BLaER1 (cell line): ENCODE data around the gene CAP2.

Experiments
- H3K27ac ChIP-seq: shearing (Covaris generic); formaldehyde crosslinking; 2 replicates; pipeline ENCODE4 v1.8.1; 2022
- H3K27me3 ChIP-seq: shearing (Covaris generic); formaldehyde crosslinking; 2 replicates; pipeline ENCODE4 v1.8.1; 2022
- H3K36me3 ChIP-seq: shearing (Covaris generic); formaldehyde crosslinking; 2 replicates; pipeline ENCODE4 v1.8.1; 2022
- H3K4me1 ChIP-seq: shearing (Covaris generic); formaldehyde crosslinking; 2 replicates; pipeline ENCODE4 v1.8.1; 2022
- H3K4me2 ChIP-seq: shearing (Covaris generic); formaldehyde crosslinking; 2 replicates; pipeline ENCODE4 v1.8.1; 2022
- H3K4me3 ChIP-seq: shearing (Covaris generic); formaldehyde crosslinking; 2 replicates; pipeline ENCODE4 v1.8.1; 2022
- H3K9ac ChIP-seq: shearing (Covaris generic); formaldehyde crosslinking; 2 replicates; pipeline ENCODE4 v1.8.1; 2022
- H3K9me3 ChIP-seq: shearing (Covaris generic); formaldehyde crosslinking; 2 replicates; pipeline ENCODE4 v1.8.1; 2022
- H4K20me1 ChIP-seq: shearing (Covaris generic); formaldehyde crosslinking; 2 replicates; pipeline ENCODE4 v1.8.1; 2022
- Cebpa-rat ChIP-seq: shearing (Covaris generic); IDR thresholded peaks from 2 replicates; pipeline ENCODE4 v1.8.1; 2022

The CAP2 gene

GRCh38 chr6:17504005-17504404, 110.6 kb downstream of the CAP2 start:
- H3K27ac ChIP-seq, result no peak overlapping the region
- TF ChIP-seq Cebpa-rat, result no peak
- no peaks in the 10 kb centered on the region for H3K9me3 ChIP-seq
- no peaks in the 10 kb centered on the region for H3K36me3 ChIP-seq
- no peak overlapping the region for H3K4me3 ChIP-seq
- H3K4me1 ChIP-seq, result no peaks in the 10 kb centered on the region
- H3K4me2 ChIP-seq, result no peak overlapping the region
- H3K27me3 ChIP-seq, result no peaks in the 10 kb centered on the region
- H3K9ac ChIP-seq, result no peak overlapping the region
- H4K20me1 ChIP-seq, result no peaks in the 10 kb centered on the region

- Histone ChIP-seq H3K27me3 (no peaks in the 10 kb centered on the region), H3K27ac (no peak overlapping the region), H3K4me1 (no peaks in the 10 kb centered on the region), H3K9me3 (no peaks in the 10 kb centered on the region), H3K36me3 (no peaks in the 10 kb centered on the region), H4K20me1 (no peaks in the 10 kb centered on the region), H3K4me2 (no peak overlapping the region), H3K4me3 (no peak overlapping the region), H3K9ac (no peak overlapping the region)
- TF ChIP-seq Cebpa-rat, result no peak
Measured at GRCh38 chr6:17505062-17505476, 111.7 kb downstream of the CAP2 start.

DNA sequence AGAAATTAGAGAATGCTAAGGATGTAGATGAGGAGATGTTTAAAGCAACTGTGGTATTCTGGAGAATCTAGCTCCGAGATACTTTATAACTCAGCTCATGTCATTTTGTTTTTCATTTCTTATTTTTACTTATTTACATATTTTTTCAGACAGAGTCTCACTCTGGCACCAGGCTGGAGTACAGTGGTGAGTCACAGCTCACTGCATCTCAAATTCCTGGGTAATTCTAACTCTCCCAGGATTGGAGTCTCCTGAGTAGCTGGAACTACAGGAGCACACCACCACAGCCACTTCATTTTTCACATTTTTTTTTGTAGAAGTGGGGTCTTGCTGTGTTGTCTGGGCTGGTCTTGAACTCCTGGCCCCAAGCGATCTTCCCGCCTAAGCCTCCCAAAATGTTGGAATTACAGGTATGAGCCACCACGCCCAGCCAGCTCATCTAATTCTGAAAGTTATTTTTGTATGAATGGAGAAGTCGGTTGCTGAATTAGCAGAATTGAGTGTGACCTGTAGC, 112.4 kb downstream of the CAP2 start:
- Histone ChIP-seq H3K27ac (no peak overlapping the region), H4K20me1 (no peaks in the 10 kb centered on the region), H3K9ac (no peak overlapping the region), H3K4me3 (no peak overlapping the region), H3K4me2 (no peak overlapping the region), H3K9me3 (no peaks in the 10 kb centered on the region), H3K36me3 (no peaks in the 10 kb centered on the region), H3K4me1 (no peaks in the 10 kb centered on the region), H3K27me3 (no peaks in the 10 kb centered on the region)
- TF ChIP-seq Cebpa-rat, result no peak

DNA sequence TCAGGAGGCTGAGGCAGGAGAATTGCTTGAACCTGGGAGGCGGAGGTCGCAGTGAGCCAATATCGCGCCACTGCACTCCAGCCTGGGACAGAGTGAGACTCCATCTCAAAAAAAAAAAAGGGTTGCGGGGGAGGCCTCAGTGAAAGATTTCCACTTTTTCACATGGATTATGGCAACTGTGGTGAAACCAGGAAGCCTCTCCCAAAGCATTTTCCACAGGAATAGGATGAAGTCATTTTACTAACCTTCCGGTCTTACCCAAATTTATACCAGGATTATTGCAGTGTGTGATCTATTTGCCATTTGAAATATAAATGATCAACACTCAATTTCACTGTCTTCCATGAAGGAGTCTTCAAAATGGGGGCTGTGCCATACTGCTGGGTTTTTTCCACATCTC, 113.1 kb downstream of the CAP2 start:
- Histone ChIP-seq H3K9ac (no peak overlapping the region), H3K4me3 (no peak overlapping the region), H3K4me1 (no peaks in the 10 kb centered on the region), H3K27ac (no peak overlapping the region), H3K36me3 (no peaks in the 10 kb centered on the region), H3K4me2 (no peak overlapping the region), H3K27me3 (no peaks in the 10 kb centered on the region), H4K20me1 (no peaks in the 10 kb centered on the region), H3K9me3 (no peaks in the 10 kb centered on the region)
- no peak for TF ChIP-seq Cebpa-rat

GRCh38 chr6:17506962-17507361, 113.6 kb downstream of the CAP2 start:
- no peak for TF ChIP-seq Cebpa-rat
- Histone ChIP-seq H3K9me3 (no peaks in the 10 kb centered on the region), H3K9ac (no peak overlapping the region), H3K36me3 (no peaks in the 10 kb centered on the region), H3K4me2 (no peak overlapping the region), H3K27me3 (no peaks in the 10 kb centered on the region), H3K27ac (no peak overlapping the region), H3K4me3 (no peak overlapping the region), H3K4me1 (no peaks in the 10 kb centered on the region), H4K20me1 (no peaks in the 10 kb centered on the region)

- Histone ChIP-seq H3K9ac (no peak overlapping the region), H3K27ac (no peak overlapping the region)
Measured at GRCh38 chr6:17511084-17511483, 117.7 kb downstream of the CAP2 start.

DNA sequence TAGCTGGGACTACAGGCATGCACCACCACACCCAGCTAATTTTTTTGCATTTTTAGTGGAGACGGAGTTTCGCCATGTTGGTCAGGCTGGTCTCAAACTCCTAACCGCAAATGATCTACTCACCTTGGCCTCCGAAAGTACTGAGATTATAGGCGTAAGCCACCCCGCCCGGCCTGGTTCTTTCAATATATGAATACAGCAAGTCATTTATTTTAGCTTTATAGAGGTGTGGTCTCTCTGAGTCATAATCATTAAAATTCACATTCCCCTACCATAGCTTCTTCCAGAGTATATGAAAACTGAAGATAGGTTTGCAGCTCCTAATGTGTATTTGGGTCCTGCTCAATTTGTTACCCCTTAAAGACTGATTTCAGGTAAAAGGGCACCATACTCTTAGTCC, 118.2 kb downstream of the CAP2 start:
- Histone ChIP-seq H3K9ac (no peak overlapping the region), H3K4me3 (no peak overlapping the region), H3K9me3 (0 out of 2 replicates have a peak, but pooled peaks cover 7% of the 10 kb centered on the region), H3K27ac (no peak overlapping the region), H3K27me3 (no peaks in the 10 kb centered on the region), H3K4me2 (no peak overlapping the region), H3K4me1 (peaks cover 7% of the 10 kb centered on the region; the same call in 1 of the 2 replicates), H4K20me1 (no peaks in the 10 kb centered on the region), H3K36me3 (peaks cover 12% of the 10 kb centered on the region; the same call in 1 of the 2 replicates)
- TF ChIP-seq Cebpa-rat, result no peak

More at GRCh38 chr6:17511084-17511483, 117.7 kb downstream of the CAP2 start:
- Histone ChIP-seq H4K20me1 (no peaks in the 10 kb centered on the region), H3K4me3 (no peak overlapping the region), H3K4me2 (no peak overlapping the region), H3K4me1 (peaks cover 7% of the 10 kb centered on the region; the same call in 1 of the 2 replicates), H3K27me3 (no peaks in the 10 kb centered on the region), H3K36me3 (peaks cover 12% of the 10 kb centered on the region; the same call in 1 of the 2 replicates), H3K9me3 (0 out of 2 replicates have a peak, but pooled peaks cover 7% of the 10 kb centered on the region)
- TF ChIP-seq Cebpa-rat, result no peak

DNA sequence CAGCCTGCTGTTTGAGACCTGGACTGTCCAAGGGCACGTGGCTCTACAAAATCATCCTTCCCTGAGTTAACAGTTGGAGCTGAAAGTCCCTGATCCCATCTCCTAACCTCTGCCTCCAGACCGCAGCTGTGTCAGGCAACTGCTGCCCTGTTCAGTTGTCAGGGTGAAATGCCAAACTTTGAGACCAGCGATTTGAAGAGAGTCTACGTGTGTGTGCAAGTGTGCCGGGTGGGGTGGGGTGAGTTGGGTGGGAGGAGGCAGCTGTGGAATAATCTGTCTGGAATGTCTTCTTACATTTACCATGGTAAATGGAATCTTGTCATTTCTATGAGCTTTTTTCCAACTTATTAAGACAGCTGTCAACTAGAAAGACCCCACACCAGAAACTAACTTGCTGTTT, 125.7 kb downstream of the CAP2 start:
- Histone ChIP-seq H3K4me3 (no peak overlapping the region), H3K27ac (no peak overlapping the region), H3K27me3 (no peaks in the 10 kb centered on the region), H3K36me3 (peaks cover 9% of the 10 kb centered on the region; the same call in 1 of the 2 replicates), H3K9ac (no peak overlapping the region), H3K9me3 (0 out of 2 replicates have a peak, but pooled peaks cover 7% of the 10 kb centered on the region), H3K4me2 (no peak overlapping the region), H3K4me1 (no peaks in the 10 kb centered on the region), H4K20me1 (no peaks in the 10 kb centered on the region)
- TF ChIP-seq Cebpa-rat, result no peak

DNA sequence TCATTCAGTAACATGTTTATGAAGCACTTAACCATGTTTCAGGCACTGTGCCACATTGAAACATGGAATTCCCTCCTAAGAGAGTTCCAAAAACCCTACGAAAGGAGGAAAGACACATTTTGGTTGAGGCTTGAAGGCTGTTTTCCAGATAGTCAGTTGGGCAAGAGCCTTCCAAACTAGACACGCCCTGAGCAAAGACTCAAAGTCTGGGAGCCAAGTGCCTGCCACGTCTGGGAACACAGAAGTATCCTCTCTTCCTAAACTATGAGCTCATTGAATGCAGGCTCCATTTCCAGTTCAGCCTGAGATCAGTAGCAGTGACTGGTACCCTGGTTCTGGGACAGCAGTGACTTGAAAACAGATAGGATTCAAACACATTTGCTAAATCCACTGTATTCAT, 132.2 kb downstream of the CAP2 start:
- Histone ChIP-seq H3K9ac (no peak overlapping the region), H4K20me1 (no peaks in the 10 kb centered on the region), H3K9me3 (0 out of 2 replicates have a peak, but pooled peaks cover 8% of the 10 kb centered on the region), H3K27ac (no peak overlapping the region), H3K27me3 (no peaks in the 10 kb centered on the region), H3K4me3 (no peak overlapping the region), H3K36me3 (no peaks in the 10 kb centered on the region), H3K4me1 (peaks cover 6% of the 10 kb centered on the region; the same call in 1 of the 2 replicates), H3K4me2 (no peak overlapping the region)
- no peak for TF ChIP-seq Cebpa-rat

DNA sequence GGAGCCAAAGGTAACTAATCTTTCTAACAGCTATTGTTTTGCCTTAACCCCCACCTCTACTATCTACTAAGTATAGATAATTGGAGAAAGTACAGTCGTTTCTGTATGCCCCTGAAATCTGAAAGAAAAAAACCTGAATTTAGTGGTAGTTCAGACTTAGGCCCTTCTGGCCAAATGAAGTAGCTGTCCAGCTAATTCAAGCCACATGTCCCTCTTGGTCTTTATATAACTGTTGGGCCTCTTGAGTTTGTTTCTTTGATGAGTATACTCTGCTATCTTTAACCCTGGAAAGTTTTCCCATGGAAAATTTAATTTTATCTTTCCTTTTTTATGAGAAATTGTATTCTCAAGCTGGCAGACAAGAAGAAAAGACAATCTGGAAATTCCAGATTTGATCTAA, 133.7 kb downstream of the CAP2 start:
- H3K9ac ChIP-seq, result no peak overlapping the region
- TF ChIP-seq Cebpa-rat, result no peak
- no peak overlapping the region for H3K27ac ChIP-seq
- H3K27me3 ChIP-seq, result no peaks in the 10 kb centered on the region
- 0 out of 2 replicates have a peak, but pooled peaks cover 8% of the 10 kb centered on the region for H3K9me3 ChIP-seq
- H4K20me1 ChIP-seq, result no peaks in the 10 kb centered on the region
- peaks cover 8% of the 10 kb centered on the region; the same call in 1 of the 2 replicates for H3K4me1 ChIP-seq
- no peak overlapping the region for H3K4me3 ChIP-seq
- H3K36me3 ChIP-seq, result no peaks in the 10 kb centered on the region
- no peak overlapping the region for H3K4me2 ChIP-seq
